HFF-Myc (cell line): ENCODE measurements around the gene USP46.

Experiments
- DNase-seq: peaks from one replicate; pipeline ENCODE4 v3.0.0-alpha.2; 2011; ENCODE audit warnings: low read depth; ENCODE audit errors: extremely low read depth
- H3K4me3 ChIP-seq: replicated peaks from 2 replicates; pipeline ENCODE4 v1.5.1; 2011; ENCODE audit warnings: low read depth, mild to moderate bottlenecking, control low read depth, low read length
- CTCF ChIP-seq: IDR thresholded peaks from 2 replicates; pipeline ENCODE4 v1.5.1; 2012; ENCODE audit warnings: mild to moderate bottlenecking, low read depth, low read length, control low read depth; ENCODE audit errors: missing control alignments

The USP46 gene

GRCh38 chr4:52619591-52619931 lies 39.5 kb downstream of the USP46 start:
- no peak for DNase-seq
- no peak for TF ChIP-seq CTCF
- no peak overlapping the region for H3K4me3 ChIP-seq

GRCh38 chr4:52618795-52619590 lies 40.1 kb downstream of the USP46 start:
- DNase-seq = no peak
- no peak overlapping the region for H3K4me3 ChIP-seq
- TF ChIP-seq CTCF = no peak

GRCh38 chr4:52617336-52618020 lies 41.6 kb downstream of the USP46 start:
- no peak for DNase-seq
- H3K4me3 ChIP-seq = no peak overlapping the region
- TF ChIP-seq CTCF = no peak

GRCh38 chr4:52614241-52614640 lies 44.9 kb downstream of the USP46 start:
- H3K4me3 ChIP-seq = no peak overlapping the region
- no peak for DNase-seq
- no peak for TF ChIP-seq CTCF

- no peak for DNase-seq
- TF ChIP-seq CTCF = no peak
- H3K4me3 ChIP-seq = no peak overlapping the region
Observed at GRCh38 chr4:52612341-52612740, 46.8 kb downstream of the USP46 start.

GRCh38 chr4:52611030-52611555 lies 48.0 kb downstream of the USP46 start:
- DNase-seq = no peak
- no peak overlapping the region for H3K4me3 ChIP-seq
- no peak for TF ChIP-seq CTCF
